NCI-H82 treated with DMSO at 0.1 percent for 48 hours (cell line): Measurements from ENCODE around the gene PPP3R1.
A peak's percentile ranks its signal among the peaks of the same experiment; 100 is the strongest.

Source experiments
- DNase-seq: peaks from one replicate; lab custom pipeline; 2025; ENCODE audit not compliant: unreplicated experiment; lab: John Stamatoyannopoulos, UW

The PPP3R1 gene, protein sequence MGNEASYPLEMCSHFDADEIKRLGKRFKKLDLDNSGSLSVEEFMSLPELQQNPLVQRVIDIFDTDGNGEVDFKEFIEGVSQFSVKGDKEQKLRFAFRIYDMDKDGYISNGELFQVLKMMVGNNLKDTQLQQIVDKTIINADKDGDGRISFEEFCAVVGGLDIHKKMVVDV

DNA sequence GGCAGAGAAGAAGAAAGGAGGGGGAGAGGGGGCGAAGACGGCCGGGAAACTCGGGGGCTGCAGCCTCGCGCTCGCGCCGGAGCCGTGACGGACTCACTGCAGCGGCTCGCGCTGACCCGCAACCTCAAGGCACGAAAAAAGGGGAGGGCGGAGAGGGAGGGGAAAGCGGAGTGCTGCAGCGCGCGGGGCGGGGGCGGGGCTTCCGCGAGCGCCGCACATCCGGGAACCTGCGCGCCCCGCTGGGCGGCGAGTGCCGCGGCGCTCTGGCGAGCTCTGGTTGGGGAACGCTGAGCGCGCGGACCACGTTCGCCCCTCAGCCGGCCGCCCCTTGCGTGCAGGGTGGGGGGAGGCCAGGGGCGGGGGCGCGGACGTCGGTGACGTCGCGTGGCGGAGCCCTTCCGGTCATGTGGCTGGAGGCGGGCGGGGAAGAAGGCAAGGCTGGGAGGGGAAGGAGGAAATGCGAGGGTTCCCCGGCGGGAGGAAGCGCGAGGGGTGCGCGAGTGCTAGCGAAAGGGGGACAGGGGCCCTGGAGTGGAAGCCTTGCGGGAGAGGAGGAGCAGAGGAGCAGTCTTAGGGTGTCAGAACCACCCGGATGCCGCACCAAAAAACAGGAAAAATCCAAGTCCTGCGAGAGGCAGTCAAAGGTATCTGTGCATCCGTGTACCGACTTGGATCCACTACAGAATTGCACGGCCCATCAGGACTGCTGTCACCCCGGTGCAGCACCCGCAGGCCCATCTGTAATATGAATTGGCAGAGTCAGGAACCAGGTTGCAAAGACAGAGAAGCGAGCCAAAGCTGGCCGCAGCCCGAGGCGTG lies at the start of gene PPP3R1:
TSS of gene PPP3R1 (minus strand) at position 133 of the 819 bp plus-strand sequence. CDS start 405 bp downstream, outside the sequence.
- peak; percentile 84 for DNase-seq

DNA sequence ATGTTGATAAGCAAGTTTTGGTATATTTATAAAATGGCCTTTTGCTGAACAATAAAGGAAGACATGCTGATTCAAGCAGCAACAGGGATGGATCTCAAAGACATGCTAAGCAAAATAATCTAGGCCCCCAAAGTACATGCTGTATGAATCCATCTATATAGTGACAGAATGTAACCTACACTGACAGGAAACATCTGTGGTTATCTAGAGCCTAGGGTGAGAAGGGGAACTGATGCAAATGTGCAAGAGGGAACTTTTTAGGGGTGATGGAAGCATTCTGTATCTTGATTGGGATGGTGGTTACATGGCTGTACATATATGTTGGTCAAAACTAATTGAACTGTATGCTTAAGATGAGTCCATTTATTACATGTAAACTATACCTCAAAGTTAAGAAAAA lies 43.2 kb upstream of the PPP3R1 start:
- no peak for DNase-seq

DNA sequence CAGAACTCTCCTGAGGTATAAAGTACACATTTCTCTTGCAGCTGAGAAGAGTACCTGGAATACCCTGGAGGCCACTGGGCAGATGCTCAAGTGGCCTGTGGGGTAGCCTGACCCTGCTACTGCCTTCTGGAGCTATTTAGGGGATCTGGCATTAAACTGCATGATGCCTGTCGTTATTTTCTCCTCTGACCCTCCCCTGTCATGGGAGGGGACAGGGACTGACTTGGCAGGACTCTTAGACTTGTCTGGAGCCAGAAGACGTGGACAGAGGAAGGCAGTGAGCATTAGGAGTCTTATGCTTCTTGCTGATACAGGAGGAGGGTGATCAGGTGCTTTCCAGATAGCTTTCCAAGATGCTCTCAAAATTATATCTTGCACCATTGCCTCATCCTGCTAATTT lies 42.6 kb upstream of the PPP3R1 start:
- no peak for DNase-seq

DNA sequence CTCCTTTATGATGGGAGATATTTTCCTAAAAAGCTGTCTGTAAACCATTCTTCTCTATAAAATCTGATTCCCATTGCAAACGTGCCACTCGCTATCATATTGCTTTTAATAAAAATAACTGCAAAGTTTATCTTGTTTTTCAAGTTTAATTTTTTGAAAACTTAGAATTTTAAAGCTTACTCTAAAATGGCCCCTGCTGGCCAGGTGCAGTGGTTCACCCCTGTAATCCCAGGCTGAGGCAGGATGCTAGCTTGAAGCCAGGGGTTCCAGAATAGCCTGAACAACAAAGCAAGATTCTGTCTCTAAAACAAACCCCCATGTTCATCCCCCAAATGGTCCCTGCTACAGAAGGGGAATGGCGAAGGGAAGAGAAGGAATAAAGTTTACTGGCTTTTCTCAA lies 41.9 kb upstream of the PPP3R1 start:
- no peak for DNase-seq

DNA sequence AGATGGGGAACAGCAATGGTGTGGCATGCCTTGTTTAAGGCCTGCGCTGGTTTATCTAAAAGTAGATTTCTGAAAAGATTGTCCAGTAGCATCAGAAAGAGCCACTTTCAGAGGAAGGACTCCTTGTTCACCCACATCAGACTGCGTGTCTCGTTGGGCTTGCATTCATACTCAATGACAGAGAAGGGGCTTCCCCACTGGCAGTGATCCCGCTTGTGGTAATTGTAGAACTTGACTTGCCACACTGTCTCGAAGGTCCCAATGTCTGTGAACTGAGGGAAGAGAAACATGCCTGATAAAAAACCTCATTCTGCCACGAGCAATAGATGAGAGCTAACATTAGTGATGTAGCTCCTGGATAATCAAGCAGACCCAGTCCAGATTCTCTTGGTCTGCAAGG lies 41.4 kb upstream of the PPP3R1 start:
- no peak for DNase-seq

DNA sequence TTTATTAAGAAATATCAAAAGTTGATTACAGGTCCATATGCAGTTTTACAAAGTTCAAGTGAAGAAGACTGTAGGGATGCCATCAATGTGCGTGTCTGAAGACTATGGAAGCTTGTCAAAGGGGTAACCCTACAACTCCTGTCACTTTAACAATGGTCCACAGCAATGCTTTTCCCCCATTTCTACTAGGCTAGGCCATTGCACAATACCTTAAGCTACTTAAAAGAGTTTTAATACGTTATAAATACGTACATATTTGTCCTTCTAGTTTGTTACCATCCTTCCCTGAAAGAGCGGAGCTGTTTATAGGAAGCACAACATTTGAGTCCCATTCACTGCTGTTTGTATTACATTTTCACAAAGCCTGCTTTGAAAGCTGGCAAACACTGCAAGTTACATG lies 40.7 kb upstream of the PPP3R1 start:
- DNase-seq: no peak

DNA sequence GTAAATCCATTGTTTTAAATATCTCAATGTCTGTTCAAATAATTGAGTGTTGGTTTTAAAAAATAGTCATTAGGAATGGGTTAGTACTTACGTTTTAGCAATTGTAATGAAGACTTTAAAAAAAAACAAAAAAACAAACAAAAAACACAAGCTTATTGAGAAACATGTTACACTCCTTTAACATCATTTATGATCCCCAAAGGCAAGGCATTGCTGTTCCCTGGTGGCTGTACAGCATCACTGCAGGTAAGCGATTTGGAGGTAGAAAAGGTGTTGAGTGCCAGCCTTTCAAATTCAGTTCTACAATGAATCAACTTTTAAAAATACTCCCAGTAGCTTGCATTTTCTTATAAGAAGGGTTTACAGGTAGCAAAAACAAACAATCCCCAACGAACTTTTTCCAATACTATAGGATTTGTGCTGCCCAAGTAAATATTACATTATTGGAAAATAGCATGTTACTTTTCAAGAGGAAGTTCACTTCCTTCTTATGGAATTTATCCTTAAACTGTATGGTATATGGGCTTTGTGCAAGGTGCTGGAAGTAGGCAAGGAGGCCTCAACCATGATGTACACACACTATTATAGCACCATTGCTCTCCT lies 39.9 kb upstream of the PPP3R1 start:
- DNase-seq: no peak

DNA sequence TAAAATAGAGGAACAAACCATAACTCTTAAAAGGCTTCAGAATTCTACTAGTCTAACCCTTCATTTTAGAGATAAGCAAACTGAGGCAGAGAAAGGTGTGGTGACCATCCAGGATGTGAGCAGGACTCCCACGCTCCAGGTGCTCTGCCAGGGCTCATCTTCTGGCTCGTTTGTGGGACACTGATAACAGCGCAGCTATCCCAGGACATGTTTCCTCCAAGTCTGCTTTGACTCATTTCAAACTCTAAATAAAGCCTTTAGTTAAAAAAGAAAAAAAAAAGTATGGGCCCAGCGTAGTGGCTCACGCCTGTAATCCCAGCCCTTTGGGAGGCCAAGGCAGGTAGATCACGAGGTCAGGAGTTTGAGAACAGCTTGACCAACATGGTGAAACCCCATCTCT lies 39.0 kb upstream of the PPP3R1 start:
- DNase-seq: no peak

DNA sequence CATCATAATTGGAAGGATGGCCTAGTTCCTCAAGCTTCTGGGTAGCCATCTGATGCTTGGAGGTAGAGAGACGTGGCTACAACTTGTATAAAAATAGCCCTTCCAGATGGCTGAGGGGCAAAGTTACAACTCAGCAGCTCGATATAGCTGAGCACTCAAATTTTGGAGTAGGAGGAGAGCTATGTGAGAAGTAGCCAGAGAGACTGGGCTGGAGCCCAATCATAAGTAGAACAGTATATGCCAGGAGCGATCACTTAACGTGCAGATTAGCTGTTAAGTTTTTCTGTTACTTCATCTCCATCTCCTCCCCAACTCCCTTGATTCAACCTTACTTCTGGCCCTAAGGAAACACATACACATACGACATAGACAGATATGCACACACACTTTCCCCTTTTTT lies 38.6 kb upstream of the PPP3R1 start:
- DNase-seq: no peak

DNA sequence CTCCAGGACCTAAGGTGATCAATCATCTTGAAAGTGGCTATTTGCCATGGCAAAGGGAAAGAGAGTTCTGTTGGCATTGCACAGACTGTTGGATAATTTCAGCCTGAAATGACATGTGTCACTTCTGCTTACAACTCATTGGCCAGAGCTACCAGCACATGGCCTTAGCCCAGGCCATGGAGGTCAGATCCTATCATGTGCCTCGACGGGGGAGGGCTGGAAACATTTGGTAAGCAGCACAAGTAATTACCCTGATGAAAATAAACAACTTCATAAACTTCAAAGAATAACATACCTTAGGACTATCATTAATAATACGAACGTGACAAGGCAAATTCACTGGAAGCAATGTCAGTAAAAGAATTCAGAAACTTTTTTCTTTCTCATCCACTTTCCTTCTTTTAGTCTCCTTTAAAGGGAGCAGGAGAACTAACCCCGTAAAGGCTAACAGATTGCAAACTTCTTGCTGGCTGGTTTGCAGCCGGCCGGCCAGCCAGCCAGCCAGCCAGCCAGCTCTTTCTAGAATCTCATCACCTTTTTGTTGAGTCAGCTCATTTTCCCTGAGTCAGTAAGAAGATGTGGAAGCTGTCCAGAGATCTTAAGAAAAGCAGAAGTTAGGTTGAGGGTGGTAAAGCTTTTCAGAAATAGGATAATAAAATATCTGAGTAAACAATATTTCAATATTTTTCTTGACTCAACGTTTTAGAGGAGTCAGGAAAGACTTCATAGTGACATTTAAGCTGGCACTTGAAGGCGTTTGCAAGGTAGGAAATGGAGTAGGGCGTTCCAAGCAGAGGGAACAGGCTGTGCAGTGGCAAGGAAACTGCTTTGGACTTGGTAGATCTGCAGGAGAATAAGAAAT lies 35.5 kb upstream of the PPP3R1 start:
- DNase-seq: no peak

DNA sequence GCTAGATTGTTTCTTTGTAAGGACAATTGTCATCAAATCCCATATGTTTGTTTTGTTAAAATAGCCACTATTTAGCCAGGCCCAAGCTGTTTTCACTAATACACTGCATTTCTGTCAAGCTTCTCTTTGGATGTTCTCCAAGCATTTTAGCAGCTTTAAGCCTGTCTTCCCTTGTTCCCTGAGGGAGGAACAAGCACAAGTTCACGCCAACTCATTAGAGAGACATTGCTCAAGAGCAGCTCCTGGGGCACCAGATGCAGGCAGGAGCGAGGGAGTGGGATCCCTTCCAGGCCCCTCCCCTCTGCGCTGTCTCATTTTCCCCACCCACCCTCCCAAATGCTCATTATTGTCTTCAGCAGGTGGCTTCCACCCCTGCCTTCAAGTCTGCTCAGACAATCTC lies 32.6 kb upstream of the PPP3R1 start:
- peak; percentile 5 for DNase-seq

DNA sequence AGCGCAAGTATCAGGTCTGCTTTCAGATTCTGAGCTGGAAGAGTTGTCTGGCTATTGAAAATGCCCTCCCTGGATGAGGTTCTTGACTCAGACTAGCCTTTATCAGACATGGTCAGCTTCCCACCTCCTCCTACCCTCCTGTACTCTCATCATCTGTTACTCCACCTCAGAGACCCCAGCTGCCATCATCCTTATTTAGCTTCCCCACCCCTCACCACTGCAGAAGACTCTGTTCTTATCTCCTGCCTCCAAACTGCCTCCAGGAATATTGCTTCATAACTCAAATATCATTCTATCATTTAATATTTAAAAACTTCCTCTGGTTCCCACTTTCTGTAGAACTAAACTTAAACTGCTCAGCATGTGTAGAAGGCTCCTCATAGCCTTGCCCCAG lies 31.1 kb upstream of the PPP3R1 start:
- DNase-seq: no peak

DNA sequence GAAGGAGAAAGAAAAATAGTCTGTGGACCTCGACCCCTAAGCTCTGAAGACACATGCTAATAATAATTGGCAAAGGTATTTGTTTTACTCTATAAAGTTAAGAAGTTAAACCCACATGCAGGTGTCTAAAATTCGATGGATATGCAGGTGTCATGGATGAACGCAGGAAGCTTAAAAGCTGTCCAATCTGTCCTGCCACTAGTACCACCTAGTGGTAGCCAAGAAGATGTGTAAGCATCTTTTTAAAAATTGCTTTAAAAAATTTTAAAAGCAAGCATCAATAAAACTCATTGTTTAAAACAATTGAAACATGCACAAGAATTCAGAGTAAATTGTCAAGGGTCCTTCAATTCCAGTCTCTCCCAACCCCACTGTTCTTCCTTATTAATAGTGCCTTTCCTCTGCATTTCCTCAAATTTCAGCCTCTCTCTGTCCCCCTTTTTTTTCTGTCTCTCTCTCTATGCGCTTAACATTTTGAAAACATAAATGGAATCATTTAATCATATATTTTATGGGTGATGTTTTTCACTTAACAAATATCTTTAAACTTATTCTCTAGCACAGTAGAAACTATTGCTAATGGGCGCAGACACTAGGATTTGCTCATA lies 30.6 kb upstream of the PPP3R1 start:
- peak; percentile 9 for DNase-seq

DNA sequence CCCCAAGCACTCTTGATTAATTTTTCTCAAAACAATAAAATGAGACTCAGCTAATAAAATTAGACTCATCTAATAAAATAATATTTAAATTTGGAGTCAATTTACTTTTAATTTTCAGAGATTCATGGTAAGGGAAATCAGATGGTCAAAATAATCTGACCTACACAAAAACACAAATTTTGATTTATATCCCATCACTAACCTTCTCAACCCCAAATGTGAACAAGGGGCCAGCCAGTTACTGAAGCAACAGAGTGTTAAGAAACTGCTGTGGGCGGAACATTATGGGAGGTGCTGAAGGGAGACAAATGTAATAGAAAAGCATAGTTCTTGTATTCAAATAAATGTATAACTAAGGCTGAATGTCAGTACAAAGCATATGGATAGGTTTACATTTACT lies 28.5 kb upstream of the PPP3R1 start:
- DNase-seq: no peak

DNA sequence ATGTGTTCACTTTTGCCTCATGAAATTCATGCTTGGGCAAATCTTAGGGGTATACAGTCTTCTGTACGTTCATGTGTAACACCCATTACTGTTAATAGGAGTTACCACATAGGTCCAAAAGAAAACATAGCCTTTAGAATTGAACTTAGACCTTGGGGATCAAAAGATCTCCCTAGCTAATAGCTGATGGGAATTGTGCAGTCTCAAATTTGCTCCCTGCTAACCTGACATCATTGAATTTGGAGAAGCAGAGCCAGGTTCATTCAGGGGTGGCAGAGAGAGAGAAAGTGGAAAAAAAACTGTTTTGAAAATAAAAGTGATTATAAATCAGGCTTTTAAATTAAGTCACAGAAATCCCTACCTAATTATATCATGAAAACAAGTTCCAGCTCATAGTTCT lies 28.0 kb upstream of the PPP3R1 start:
- no peak for DNase-seq

DNA sequence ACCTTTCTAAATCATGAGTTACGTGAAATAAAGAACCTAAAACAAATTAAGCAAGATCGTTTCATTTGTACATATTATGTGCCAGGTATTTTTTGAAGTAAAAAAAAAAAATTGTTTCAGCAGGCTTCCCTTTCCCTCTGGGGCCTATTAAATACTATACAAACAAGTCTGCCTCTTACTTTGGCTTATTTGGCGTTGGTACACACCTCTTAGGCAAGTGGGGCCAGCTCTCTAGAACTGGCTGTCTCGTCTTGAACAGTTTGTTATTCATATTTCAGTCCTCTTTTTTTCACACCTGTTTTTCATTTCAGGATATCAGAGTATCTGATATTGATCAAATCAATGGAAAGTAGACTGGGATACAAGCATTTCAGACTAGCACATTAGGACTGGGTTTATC lies 27.4 kb upstream of the PPP3R1 start:
- DNase-seq: no peak

DNA sequence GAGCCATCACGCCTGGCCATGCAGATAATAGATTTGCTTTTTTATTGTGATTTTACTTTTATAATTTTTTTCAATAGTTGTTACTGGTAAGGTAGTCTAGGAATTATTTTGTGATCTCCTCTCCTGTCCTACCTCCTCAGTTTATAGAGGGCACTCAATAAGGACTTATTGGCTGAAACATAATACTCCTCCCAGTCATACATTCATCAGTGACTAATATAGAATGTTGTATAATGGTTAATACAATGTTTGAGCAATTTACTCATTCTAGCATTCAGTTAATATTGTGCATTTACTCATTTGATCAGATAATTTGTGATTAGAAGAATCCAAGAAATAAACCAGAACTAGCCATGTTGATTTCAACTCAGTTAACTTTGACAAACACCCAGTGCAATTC lies 25.8 kb upstream of the PPP3R1 start:
- no peak for DNase-seq

DNA sequence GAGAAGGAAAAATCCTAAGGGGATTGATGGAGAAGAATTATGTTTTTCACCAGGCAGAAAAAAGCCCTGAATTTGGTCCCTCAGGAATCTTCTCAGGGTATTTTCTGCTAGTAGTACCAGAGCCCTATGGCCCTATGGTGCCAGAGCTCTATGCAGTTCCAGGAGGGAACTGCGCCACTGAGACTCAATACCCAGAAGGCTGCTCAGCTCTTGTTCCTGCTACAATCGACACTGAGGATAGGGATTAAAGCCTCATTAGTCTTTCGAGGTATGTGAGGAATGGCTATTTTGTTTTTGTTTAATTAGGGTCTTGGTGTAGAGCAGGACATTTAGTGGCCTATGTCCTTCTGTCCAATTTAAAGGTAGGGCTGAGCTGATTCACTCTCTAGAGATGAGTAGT lies 21.7 kb upstream of the PPP3R1 start:
- no peak for DNase-seq

DNA sequence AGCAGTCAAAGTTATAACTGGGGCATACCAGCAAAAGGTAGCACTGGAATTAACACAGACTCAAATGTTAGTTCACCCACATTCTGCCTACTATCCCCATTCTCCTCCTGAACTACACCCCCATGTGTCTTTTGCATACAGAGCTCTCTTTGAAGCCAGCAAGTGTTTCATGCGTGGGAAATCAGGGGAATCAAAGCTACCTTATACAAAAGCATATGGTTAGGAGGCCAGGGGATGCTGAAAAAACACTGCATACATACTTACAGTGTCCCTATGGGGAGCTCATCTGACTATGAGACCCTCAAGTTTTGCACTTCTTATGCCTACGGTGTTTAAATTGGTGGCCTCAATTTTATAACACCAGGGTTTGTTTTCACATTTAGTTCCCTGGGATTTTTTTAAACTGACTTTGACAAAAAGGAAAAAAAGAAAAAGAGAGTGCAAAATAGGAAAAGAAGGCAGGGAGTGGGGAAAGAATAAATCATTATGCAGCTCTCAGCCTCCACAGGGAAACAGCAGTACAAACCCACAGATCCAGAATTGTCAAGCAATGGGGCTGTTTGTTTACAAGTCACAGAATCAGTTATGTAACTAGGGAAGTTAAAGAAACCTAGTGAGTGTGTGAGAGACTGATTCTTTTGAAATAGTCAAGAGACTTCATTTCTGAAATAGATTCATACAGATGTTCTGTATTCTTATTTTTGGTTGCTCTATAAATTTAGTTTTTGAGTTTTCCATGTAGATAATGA lies 20.1 kb upstream of the PPP3R1 start:
- no peak for DNase-seq

DNA sequence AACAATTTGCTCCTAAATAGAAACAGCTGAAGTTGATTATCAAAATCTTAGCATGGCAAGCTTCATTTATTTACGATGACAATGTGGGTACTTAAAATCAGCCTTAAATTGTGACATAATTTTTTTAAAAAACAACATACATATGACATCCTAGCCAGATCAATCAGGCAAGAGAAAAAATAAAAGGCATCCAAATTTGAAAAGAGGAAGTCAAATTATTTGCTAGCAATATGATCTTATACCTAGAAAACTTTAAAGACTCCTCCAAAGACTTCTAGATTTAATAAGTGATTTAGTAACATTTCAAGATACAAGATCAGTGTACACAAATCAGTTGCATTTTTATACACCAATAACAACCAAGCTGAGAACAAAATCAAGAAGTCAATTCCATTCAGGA lies 14.3 kb upstream of the PPP3R1 start:
- no peak for DNase-seq
